Right forelimb (tissue), 1 donor: ENCODE results near the gene MDH1B.
"Not testable (repeated sequence)": the region's sequence is repeated elsewhere in the genome, so short reads cannot be mapped to it uniquely, and the experiment has no call there.

Source experiments
- DNase-seq: peaks from one replicate; pipeline ENCODE4 v3.0.0-alpha.2; 2018

MDH1B gene

GRCh38 chr2:206766057-206766930 is 1.2 kb upstream of the MDH1B start:
- DNase-seq = no peak

- no peak for DNase-seq
Measured at GRCh38 chr2:206764673-206765241, 371 bp downstream of the MDH1B start.

- no peak for DNase-seq
Measured at GRCh38 chr2:206756816-206757215, 8.3 kb downstream of the MDH1B start.

GRCh38 chr2:206740800-206741199 is 24.3 kb downstream of the MDH1B start:
- no peak for DNase-seq

- DNase-seq = no peak
Measured at GRCh38 chr2:206739271-206739670, 25.9 kb downstream of the MDH1B start.

GRCh38 chr2:206736935-206737334 is 28.2 kb downstream of the MDH1B start:
- no peak for DNase-seq

GRCh38 chr2:206733341-206733740 is 31.8 kb downstream of the MDH1B start:
- DNase-seq = no peak

GRCh38 chr2:206728277-206729199 is 36.6 kb downstream of the MDH1B start:
- no peak for DNase-seq

GRCh38 chr2:206727287-206727686 is 37.8 kb downstream of the MDH1B start:
- DNase-seq = no peak

GRCh38 chr2:206723288-206723687 is 41.8 kb downstream of the MDH1B start:
- DNase-seq = no peak

GRCh38 chr2:206721256-206721920 is 43.7 kb downstream of the MDH1B start:
- no peak for DNase-seq

GRCh38 chr2:206718296-206718695 is 46.8 kb downstream of the MDH1B start, which contains the start of gene DYTN:
Gene DYTN, minus strand, starts transcription at chr2:206718396. Its CDS starts 117 bp downstream, at chr2:206718279.
- DNase-seq = no peak

- DNase-seq = no peak
Measured at GRCh38 chr2:206716623-206717022, 48.5 kb downstream of the MDH1B start.

GRCh38 chr2:206715183-206715582 is 49.9 kb downstream of the MDH1B start:
- DNase-seq = not testable (repeated sequence)

GRCh38 chr2:206713746-206714145 is 51.4 kb downstream of the MDH1B start:
- DNase-seq = no peak

GRCh38 chr2:206708286-206708685 is 56.8 kb downstream of the MDH1B start:
- DNase-seq = no peak

- no peak for DNase-seq
Measured at GRCh38 chr2:206707164-206707701, 57.9 kb downstream of the MDH1B start.

- DNase-seq = no peak
Measured at GRCh38 chr2:206701952-206702605, 63.0 kb downstream of the MDH1B start.

GRCh38 chr2:206700156-206700555 is 65.0 kb downstream of the MDH1B start:
- no peak for DNase-seq

- DNase-seq = no peak
Measured at GRCh38 chr2:206698811-206699210, 66.3 kb downstream of the MDH1B start.

GRCh38 chr2:206696910-206697309 is 68.2 kb downstream of the MDH1B start:
- DNase-seq = no peak
